GM08714 (cell line): ENCODE data around the gene TRIP13.
"Not testable (repeated sequence)": the region's sequence is repeated elsewhere in the genome, so short reads cannot be mapped to it uniquely, and the experiment has no call there.

ENCODE experiments used
- H3K4me3 ChIP-seq: fragments of 200-500 bp; sonication (Bioruptor generic); 2 replicates; pipeline ENCODE4 v1.5.1; 2014; ENCODE audit warnings: mild to moderate bottlenecking, low read length, inconsistent platforms
- ZNF274 ChIP-seq: IDR thresholded peaks from 2 replicates; pipeline ENCODE4 v1.6.1; 2012; ENCODE audit warnings: mild to moderate bottlenecking, low read depth, low read length

Gene TRIP13

GRCh38 chr5:892394-893136 lies at the start of gene TRIP13, which contains the start of gene BRD9:
Gene TRIP13 (plus strand): TSS chr5:892884. CDS start chr5:892999, 115 bp downstream.
Gene BRD9 (minus strand): TSS chr5:892801. CDS start chr5:892657, 144 bp downstream.
- peak within 1 kb of the TSS; percentile 90 for H3K4me3 ChIP-seq
- no peak for TF ChIP-seq ZNF274

DNA sequence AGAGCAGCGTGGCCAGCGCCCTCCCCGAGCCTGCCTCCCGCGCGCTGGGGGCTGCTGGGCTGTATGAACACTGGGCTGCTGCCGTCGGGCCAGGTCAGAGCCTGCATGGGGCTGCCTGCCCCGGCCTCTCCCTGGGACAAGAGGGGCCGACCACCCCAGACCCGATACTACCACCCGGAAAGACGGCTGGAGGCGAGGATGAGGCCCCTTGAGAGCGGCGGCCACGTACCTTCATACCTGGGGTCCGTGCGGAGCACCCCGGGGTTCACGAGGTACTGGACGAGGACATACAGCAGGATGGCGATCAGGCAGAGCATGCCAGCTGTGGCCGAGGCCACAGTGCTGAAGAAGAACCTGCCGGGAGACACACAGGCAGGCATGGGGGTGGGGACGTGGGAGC lies 49.3 kb upstream of the TRIP13 start:
- H3K4me3 ChIP-seq, result not testable (repeated sequence)

GRCh38 chr5:843926-844325 lies 48.8 kb upstream of the TRIP13 start:
- not testable (repeated sequence) for H3K4me3 ChIP-seq

GRCh38 chr5:844426-844825 lies 48.3 kb upstream of the TRIP13 start:
- H3K4me3 ChIP-seq, result not testable (repeated sequence)

GRCh38 chr5:845031-845675 lies 47.5 kb upstream of the TRIP13 start:
- H3K4me3 ChIP-seq, result not testable (repeated sequence)

DNA sequence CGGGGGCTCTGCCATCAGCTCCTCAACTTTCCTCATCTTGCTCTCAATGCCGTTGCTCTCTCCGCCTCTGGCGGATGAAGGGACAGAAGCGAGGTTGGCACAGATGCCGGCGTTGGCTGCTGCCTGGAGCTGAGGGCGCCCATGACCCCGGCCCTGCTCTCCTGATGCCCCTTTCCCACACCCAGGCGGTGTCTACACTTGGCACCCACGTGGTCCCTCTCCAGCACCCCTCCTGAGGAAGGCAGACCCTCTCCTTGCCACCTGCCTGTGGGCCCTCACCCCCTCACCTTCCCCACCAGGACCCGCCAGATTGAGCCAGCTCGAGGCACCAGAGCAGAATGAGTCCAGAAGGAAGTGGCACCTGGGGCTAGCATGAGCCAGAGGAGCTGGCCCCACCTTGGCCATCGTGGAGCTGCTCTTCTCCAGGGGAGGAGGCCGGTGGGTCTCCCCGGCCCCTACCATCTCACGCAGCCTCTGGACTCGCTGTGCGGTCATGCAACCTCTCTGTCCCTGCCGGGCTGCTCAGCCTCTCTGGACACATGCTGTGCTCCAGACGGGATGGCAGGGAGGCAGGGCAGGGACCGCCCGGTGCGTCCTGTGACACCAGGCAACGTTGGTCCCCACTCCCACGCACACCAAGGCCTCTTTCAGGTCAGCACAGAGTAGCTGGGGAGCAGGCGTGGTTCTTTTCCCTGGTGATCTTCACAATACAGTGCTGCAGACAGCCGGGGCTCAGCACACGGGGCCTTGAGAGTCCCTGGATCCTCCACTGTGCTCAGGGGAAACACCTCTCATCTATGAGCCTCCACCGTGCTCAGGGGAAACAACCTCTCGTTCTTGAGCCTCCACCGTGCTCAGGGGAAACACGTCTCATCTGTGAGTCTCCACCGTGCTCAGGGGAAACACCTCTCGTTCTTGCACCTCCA lies 46.7 kb upstream of the TRIP13 start:
- H3K4me3 ChIP-seq, result not testable (repeated sequence)

DNA sequence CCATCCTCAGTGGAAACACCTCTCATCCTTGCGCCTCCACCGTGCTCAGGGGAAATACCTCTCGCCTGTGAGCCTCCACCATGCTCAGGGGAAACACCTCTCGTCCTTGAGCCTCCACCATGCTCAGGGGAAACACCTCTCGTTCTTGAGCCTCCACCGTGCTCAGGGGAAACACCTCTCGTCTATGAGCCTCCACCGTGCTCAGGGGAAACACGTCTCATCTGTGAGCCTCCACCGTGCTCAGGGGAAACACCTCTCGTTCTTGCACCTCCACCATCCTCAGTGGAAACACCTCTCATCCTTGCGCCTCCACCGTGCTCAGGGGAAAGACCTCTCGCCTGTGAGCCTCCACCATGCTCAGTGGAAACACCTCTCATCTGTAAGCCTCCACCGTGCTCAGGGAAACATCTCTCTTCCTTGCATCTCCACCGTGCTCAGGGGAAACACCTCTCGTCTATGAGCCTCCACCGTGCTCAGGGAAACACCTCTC lies 46.0 kb upstream of the TRIP13 start:
- H3K4me3 ChIP-seq, result not testable (repeated sequence)

DNA sequence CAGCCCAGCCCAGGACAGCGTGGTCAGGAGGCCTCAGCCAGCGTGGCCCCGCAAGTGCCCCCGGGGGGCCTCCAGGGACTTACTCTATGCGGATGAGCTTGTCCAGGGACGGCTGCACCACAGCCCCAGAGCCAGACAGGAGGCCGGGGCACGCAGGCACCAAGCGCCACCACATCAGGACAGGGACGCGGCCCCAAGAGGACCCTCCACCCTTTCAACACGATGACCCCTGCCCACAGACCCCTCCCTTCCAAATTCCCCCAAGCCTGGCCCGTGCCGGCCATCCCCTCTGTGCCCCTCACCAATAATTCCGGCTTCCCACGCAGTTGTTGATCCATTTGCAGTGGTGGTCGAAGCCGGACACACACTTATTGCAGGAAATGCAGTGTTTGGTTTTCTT lies 45.5 kb upstream of the TRIP13 start:
- not testable (repeated sequence) for H3K4me3 ChIP-seq

DNA sequence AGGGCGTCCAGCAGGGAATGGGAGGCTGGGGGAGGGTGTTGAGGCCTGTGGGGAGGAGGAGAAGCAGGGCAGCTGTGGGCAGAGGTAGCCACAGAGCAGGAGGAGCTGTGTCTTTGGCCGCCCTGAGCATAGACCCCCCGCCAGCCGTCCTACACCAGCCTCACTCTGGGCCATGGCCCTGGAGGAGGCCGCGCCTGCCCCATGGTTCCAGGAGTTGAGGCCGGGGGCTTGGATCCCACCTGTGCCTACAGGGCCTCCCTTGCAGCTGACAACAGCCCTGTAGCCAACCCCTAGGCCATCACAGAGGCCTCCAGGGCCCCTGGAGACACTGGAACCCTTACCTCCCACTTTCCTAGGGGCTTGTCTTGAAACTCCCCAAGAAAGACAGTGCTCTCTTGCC lies 44.9 kb upstream of the TRIP13 start:
- H3K4me3 ChIP-seq, result not testable (repeated sequence)

DNA sequence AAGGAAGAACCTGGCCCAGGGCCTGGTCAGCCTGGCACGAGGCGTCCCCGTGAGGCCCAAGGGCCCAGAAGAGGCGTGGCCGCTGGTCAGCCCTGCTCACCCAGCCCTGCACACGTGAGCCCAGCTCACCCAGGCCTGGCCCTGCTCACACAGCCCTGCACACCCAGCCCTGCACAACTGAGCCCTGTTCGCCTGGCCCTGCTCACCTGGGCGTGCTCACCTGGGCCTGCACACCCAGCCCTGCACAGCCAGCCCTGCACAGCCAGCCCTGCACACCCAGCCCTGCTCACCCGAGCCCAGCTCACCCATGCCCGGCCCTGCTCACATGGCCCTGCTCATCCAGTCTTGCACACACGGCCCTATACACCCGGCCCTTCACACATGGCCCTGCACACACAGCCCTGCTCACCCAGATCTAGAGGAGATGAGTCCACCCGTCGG lies 44.0 kb upstream of the TRIP13 start:
- H3K4me3 ChIP-seq, result no peak overlapping the region
- TF ChIP-seq ZNF274, result no peak

DNA sequence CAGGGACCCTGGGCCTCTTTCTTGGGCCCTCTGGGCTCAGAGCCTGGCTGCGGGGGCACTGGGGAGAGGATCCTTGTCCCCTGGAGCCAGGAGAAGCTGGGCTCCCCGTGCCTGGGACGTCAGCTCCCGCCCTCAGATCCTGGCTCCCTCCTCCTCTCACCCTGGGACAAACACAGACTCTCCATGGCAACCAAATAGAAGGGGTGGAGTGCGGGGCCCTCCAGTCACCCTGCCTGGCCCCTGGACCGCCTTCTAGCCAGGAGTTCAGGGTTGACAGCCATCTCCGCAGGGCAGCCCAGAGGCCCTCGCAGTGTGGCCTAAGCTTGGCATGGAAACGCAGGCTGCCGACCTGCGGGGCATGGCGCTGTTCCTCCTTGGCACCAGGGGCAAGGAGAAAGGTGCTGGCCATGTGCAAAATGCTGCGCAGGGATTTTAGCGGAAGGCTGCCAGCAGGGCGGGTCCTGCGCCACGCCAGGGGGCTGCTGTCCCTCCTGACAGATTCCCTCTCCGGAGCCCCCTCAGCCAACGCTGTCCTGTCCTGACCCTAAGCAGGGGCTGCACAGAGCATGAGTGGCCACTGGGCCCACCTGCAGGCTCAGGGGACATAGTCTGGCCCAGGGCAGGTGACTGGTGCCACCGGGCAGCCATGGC lies 42.9 kb upstream of the TRIP13 start:
- no peak for TF ChIP-seq ZNF274
- no peak overlapping the region for H3K4me3 ChIP-seq

- H3K4me3 ChIP-seq, result no peak within 1 kb of the TSS
- no peak for TF ChIP-seq ZNF274
Measured at GRCh38 chr5:850511-851006, 42.1 kb upstream of the TRIP13 start, which contains the start of gene ZDHHC11. Gene ZDHHC11 (minus strand): TSS chr5:850986. CDS start chr5:850602, 384 bp downstream.

DNA sequence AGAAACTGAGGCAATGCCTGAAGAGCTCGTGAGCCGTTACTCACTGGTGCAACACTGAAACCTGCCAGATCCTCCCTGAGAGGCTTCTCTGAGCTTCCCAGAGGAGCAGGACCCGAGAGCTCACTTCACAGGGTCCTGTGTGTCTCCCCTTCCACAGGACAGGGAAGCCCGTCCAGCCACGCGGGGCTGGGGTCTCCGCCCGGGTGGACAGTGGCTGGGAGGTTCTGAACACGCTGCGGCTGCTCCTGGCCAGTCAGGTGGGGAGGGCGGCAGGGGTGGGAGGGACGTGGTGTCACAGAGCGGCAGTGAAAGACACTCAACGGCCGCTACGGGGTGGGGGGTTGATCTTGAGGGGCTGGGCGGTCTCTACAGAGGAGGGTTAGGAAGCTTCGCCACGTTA lies 41.6 kb upstream of the TRIP13 start:
- no peak overlapping the region for H3K4me3 ChIP-seq
- no peak for TF ChIP-seq ZNF274

DNA sequence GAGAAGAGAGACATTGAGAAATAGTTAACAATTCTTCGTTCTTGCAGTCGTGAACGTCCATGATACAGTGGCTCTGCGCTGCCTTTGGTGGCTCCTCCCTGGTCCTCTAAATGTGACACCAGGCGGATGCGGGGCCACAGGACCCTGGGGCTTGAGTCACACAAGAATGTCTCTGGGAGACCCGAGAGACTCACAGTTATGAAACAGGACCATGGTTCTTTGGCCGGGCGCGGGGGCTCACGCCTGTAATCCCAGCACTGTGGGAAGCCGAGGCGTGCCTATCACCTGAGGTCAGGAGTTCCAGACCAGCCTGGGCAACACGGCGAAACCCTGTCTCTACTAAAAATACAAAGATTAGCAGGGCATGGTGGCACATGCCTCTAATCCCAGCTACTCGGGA lies 41.1 kb upstream of the TRIP13 start:
- no peak for TF ChIP-seq ZNF274

More for the DNA sequence above, 41.1 kb upstream of the TRIP13 start:
- no peak overlapping the region for H3K4me3 ChIP-seq
